Psoas muscle (tissue), 8 donors: ENCODE measurements around the gene SLC37A1. TPM values are rescaled to one million over a fixed set of nuclear protein-coding genes. Genes with fewer than 3 reads are reported as not detected.
A peak's percentile ranks its signal among the peaks of the same experiment; 100 is the strongest.

Source experiments
- ATAC-seq, 4 donors: fragments of 200-7000 bp; cut with Tn5 transposase; one replicate each; pipeline ENCODE4 v1.9.1; 2020; ENCODE audit warnings: moderate library complexity in 3 of 4, mild to moderate bottlenecking in 2 of 4
- DNase-seq, 2 donors: peaks; one replicate each; pipeline ENCODE4 v3.0.0-alpha.2; 2020
- H3K27ac ChIP-seq: fragments of 200-600 bp; one replicate; pipeline ENCODE4 v1.8.0; 2022
- H3K27me3 ChIP-seq, 3 donors: fragments of 200-600 bp in 1 of 3; one replicate each; pipeline versions ENCODE4 v1.6.1 to v1.8.0; 2013 to 2022; ENCODE audit warnings: low read length in 2 of 3, mild to moderate bottlenecking in 2 of 3, moderate library complexity in 1 of 3; ENCODE audit not compliant: insufficient read depth in 3 of 3
- H3K36me3 ChIP-seq, 2 donors: fragments of 200-600 bp in 1 of 2; one replicate each; pipeline versions ENCODE4 v1.6.1 to v1.8.0; 2013 to 2022; ENCODE audit warnings: low read depth in 1 of 2, mild to moderate bottlenecking in 1 of 2, moderate library complexity in 1 of 2; ENCODE audit not compliant: insufficient read depth in 1 of 2
- H3K4me1 ChIP-seq: fragments of 200-600 bp; one replicate; pipeline ENCODE4 v1.8.0; 2022
- H3K4me3 ChIP-seq: fragments of 200-600 bp; one replicate; pipeline ENCODE4 v1.8.0; 2022; ENCODE audit warnings: mild to moderate bottlenecking
- H3K9me3 ChIP-seq: fragments of 200-600 bp; one replicate; pipeline ENCODE4 v1.8.0; 2022
- CTCF ChIP-seq: fragments of 200-600 bp; IDR thresholded peaks from one replicate; pipeline ENCODE4 v1.8.0; 2022; ENCODE audit warnings: antibody characterized with exemption
- WGBS, 3 donors: extraction: QIAGEN DNeasy Blood & Tissue Kit; methylation state at CpG; one replicate each; pipeline versions ENCODE4 v1.1.6 to v1.1.7; 2013; 5-methylcytosine and 5-hydroxymethylcytosine counted together
- intact Hi-C, 2 donors: fragments of 100-400 bp; cut with DNase I; formaldehyde crosslinking; loops; one replicate each; pipeline versions ENCODE4 v1.11.0 to v1.14.2; 2022
- long read RNA-seq, 2 donors: library from polyadenylated mRNA; unstranded; transcript quantifications; one replicate each; pipeline ENCODE4 v2.0.0, GENCODE V29; 2021
- polyA plus RNA-seq, 3 donors: library from polyadenylated mRNA; stranded (reverse); fragments of 200-250 nt; gene quantifications; one replicate each; pipeline ENCODE4 v1.2.3, GENCODE V29; 2013
- total RNA-seq, 4 donors: library from RNA; stranded (reverse); fragmentation: NEBNext Ultra II Directional in 2 of 4; extraction: Animal tissue kit (Norgen Biotek cat#: 25700) in 2 of 4; gene quantifications; one replicate each; pipeline versions ENCODE4 v1.2.1 to v1.2.4, GENCODE V29; 2021 to 2023
- donor health status: healthy with polysubstance abuse.
- donor health status: DM: no; HTN: no; CAD: no; lungs with moderate emphysema.
- donor health status: Bipolar disorder and iron deficiency.
- donor health status: healthy.
- donor health status: DM: yes; HTN: yes; CAD: no.
- donor health status: DM: no; HTN: no; CAD: no.
- donor health status: DM: no; HTN: no; CAD: no.
- donor health status: DM: yes; HTN: yes; CAD: no.

SLC37A1 gene
- total RNA-seq, result 10 to 100 TPM in 2 of 4 donors, 1 to 10 TPM in 2; 8.0 to 18.9 (median 9.4) TPM
- 1 to 10 TPM; 1.6 to 6.5 (median 3.8) TPM for polyA plus RNA-seq
- long read RNA-seq, donor 1, transcript SLC37A1-201 (20 exons, 3,664 nt), result major isoform, 8 of 37 reads
- long read RNA-seq, donor 1, partial matches to known transcripts, result 6 of 37 reads
- long read RNA-seq, donor 1, other reads (novel, unspliced or antisense), result 23 of 37 reads
- long read RNA-seq, donor 2, transcript SLC37A1-201 (20 exons, 3,664 nt), result major isoform, 5 of 29 reads
- long read RNA-seq, donor 2, partial matches to known transcripts, result 3 of 29 reads
- long read RNA-seq, donor 2, other reads (novel, unspliced or antisense), result 21 of 29 reads

- intact Hi-C loops, result loop anchor here in 1 of 2 donors (5.0 kb wide), 1 partner anchor 46 kb away; no protein-coding TSS in a partner anchor
- peaks cover 12% of the 10 kb centered on the region for H3K4me1 ChIP-seq
- H3K36me3 ChIP-seq, result peaks cover 0 to 9% of the 10 kb centered on the region in 2 donors
- DNase-seq, result peak; percentile 38 to 60
- no peaks in the 10 kb centered on the region for H3K27me3 ChIP-seq
- 9 to 18% (median 16%) methylated on average over 47 to 88 of the region's 88 CpGs for WGBS, 3 donors
- peak in 3 of 4 donors; percentile 46 to 67 (median 65) for ATAC-seq
- H3K4me3 ChIP-seq, result peak within 1 kb of the TSS; percentile 95
- H3K9me3 ChIP-seq, result no peaks in the 10 kb centered on the region
- TF ChIP-seq CTCF, result no peak
- peak within 1 kb of the TSS; percentile 88 for H3K27ac ChIP-seq
These were observed at the start of gene SLC37A1 for GRCh38 chr21:42513151-42513984. Gene SLC37A1 (plus strand): TSS chr21:42513852. CDS start chr21:42518455, 4,603 bp downstream.

DNA sequence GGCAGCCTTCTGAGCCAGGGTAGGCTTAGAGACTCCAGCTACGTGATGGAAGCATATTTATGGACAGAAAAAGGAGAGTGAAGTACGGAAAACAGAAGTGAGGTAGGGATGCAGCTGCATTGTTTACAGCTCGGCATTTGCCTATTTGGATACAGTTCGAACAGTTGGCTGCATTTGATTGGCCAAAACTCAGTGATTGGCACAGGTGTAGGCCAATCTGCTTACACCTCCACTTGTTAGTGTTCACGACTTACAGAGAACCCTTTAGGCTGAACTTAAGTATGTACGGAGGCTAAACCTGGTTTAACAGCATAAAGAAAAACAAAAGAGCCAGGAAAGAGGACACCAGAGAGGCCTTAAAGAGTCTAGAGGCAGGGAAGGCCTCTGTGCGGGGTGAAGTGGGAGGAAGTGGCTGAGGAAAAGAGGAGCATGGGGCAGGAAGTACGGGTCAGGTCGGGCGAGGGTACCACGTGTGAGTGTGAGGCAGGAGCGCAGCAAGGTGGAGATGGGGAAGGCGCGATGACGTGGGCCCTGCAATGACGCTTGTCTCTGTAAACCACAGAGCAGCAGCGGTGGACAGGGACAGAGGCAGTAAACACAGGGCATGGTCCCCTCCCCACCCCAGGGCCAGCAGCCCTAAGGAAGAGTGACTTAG, 49.7 kb upstream of the SLC37A1 start:
- peak in 1 of 2 donors; percentile 51 for DNase-seq
- ATAC-seq, result peak in 2 of 4 donors; percentile 43

GRCh38 chr21:42465008-42465802, 48.4 kb upstream of the SLC37A1 start:
- ATAC-seq (no peak), DNase-seq (no peak)
- intact Hi-C loops, result loop anchor here in 1 of 2 donors (5.0 kb wide), 1 partner anchor 47 kb away; the partner anchor contains the start of gene SLC37A1
- TF ChIP-seq CTCF, result no peak
- 55 to 59% (median 56%) methylated on average over 8 of the region's 8 CpGs for WGBS, 3 donors
- peaks cover 3% of the 10 kb centered on the region for H3K4me1 ChIP-seq
- H3K36me3 ChIP-seq, result no peaks in the 10 kb centered on the region
- no peaks in the 10 kb centered on the region for H3K9me3 ChIP-seq
- H3K4me3 ChIP-seq, result no peak overlapping the region
- H3K27ac ChIP-seq, result no peak overlapping the region
- no peaks in the 10 kb centered on the region for H3K27me3 ChIP-seq

More for the DNA sequence above, 49.7 kb upstream of the SLC37A1 start:
- WGBS, 3 donors, result 69 to 79% (median 78%) methylated on average over 17 of the region's 17 CpGs
- Histone ChIP-seq H3K4me1 (peaks cover 3% of the 10 kb centered on the region), H3K9me3 (no peaks in the 10 kb centered on the region), H3K36me3 (no peaks in the 10 kb centered on the region), H3K4me3 (no peak overlapping the region), H3K27ac (no peak overlapping the region), H3K27me3 (no peaks in the 10 kb centered on the region)
- TF ChIP-seq CTCF, result no peak
- intact Hi-C loops, result no loop called here

DNA sequence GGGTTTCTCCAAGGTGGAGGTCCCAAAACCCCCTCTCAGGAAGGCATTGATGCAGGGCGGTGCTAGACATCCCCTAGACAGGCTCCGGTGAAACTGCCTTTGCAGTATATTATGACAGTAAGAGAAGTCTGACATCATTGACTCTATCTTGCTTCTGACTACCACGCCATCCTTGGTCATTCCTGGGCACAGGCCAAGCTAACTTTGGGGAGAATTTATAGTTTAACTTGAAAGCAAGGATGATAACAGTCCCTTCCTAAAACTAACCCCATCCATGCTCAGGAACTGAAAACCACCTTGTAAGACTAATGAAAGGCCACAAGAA, 47.9 kb upstream of the SLC37A1 start:
- ATAC-seq (no peak), DNase-seq (no peak)
- Histone ChIP-seq H3K27me3 (no peaks in the 10 kb centered on the region), H3K4me1 (peaks cover 3% of the 10 kb centered on the region), H3K36me3 (no peaks in the 10 kb centered on the region), H3K4me3 (no peak overlapping the region), H3K27ac (no peak overlapping the region), H3K9me3 (no peaks in the 10 kb centered on the region)
- intact Hi-C loops, result loop anchor here in 1 of 2 donors (5.0 kb wide), 1 partner anchor 47 kb away; the partner anchor contains the start of gene SLC37A1
- 89 to 97% (median 93%) methylated on average over 3 of the region's 3 CpGs for WGBS, 3 donors
- no peak for TF ChIP-seq CTCF
